Measurements from ENCODE around the gene SLC22A1.
"Not testable (repeated sequence)": the region's sequence is repeated elsewhere in the genome, so short reads cannot be mapped to it uniquely, and the experiment has no call there.

The SLC22A1 gene

GRCh38 chr6:160140493-160140892 is 18.9 kb downstream of the SLC22A1 start:
- not testable (repeated sequence) for DNase-seq

GRCh38 chr6:160141001-160141726 is 19.5 kb downstream of the SLC22A1 start:
- no peak for DNase-seq

- no peak for DNase-seq
These were observed 20.6 kb downstream of the SLC22A1 start for GRCh38 chr6:160142115-160142715.

- no peak for DNase-seq
These were observed 25.0 kb downstream of the SLC22A1 start for GRCh38 chr6:160146454-160147145.

- no peak for DNase-seq
These were observed 25.5 kb downstream of the SLC22A1 start for GRCh38 chr6:160147146-160147536.

GRCh38 chr6:160154471-160154870 is 32.9 kb downstream of the SLC22A1 start:
- no peak for DNase-seq

GRCh38 chr6:160156842-160157241 is 35.2 kb downstream of the SLC22A1 start:
- no peak for DNase-seq

- DNase-seq, result no peak
These were observed 38.8 kb downstream of the SLC22A1 start for GRCh38 chr6:160160450-160160849.

- no peak for DNase-seq
These were observed 39.5 kb downstream of the SLC22A1 start for GRCh38 chr6:160160929-160161646.

GRCh38 chr6:160161647-160161986 is 40.0 kb downstream of the SLC22A1 start:
- no peak for DNase-seq

GRCh38 chr6:160162030-160162566 is 40.5 kb downstream of the SLC22A1 start:
- no peak for DNase-seq

- DNase-seq, result no peak
These were observed 41.8 kb downstream of the SLC22A1 start for GRCh38 chr6:160163425-160163824.

GRCh38 chr6:160163912-160164311 is 42.3 kb downstream of the SLC22A1 start:
- DNase-seq, result no peak

- not testable (repeated sequence) for DNase-seq
These were observed 44.3 kb downstream of the SLC22A1 start for GRCh38 chr6:160165928-160166327.

- no peak for DNase-seq
These were observed 46.2 kb downstream of the SLC22A1 start for GRCh38 chr6:160167604-160168399.

- DNase-seq, result no peak
These were observed 48.5 kb downstream of the SLC22A1 start for GRCh38 chr6:160170018-160170680.

- no peak for DNase-seq
These were observed 51.1 kb downstream of the SLC22A1 start for GRCh38 chr6:160172704-160173103.

- DNase-seq, result no peak
These were observed 52.4 kb downstream of the SLC22A1 start for GRCh38 chr6:160173806-160174527.

GRCh38 chr6:160174681-160175080 is 53.1 kb downstream of the SLC22A1 start:
- no peak for DNase-seq

GRCh38 chr6:160177220-160177619 is 55.6 kb downstream of the SLC22A1 start:
- no peak for DNase-seq

GRCh38 chr6:160178271-160178670 is 56.7 kb downstream of the SLC22A1 start:
- DNase-seq, result no peak
